ENCODE measurements around the gene CERS5. TPM values are rescaled to one million over a fixed set of nuclear protein-coding genes. Genes with fewer than 3 reads are reported as not detected.

Gene CERS5
- total RNA-seq, 1 experiment from 2014 or later = 28.2 TPM

- no peaks in the 10 kb centered on the region for H3K9me3 Mint-ChIP-seq (ENCODE audit: low read depth, unreplicated experiment)
- TF ChIP-seq CTCF (IDR thresholded peaks at IDR 0.05; ENCODE audit: unreplicated experiment) = no peak
- DNase-seq = no peak
- H3K36me3 Mint-ChIP-seq (ENCODE audit: insufficient read depth, unreplicated experiment) = peaks cover 14% of the 10 kb centered on the region
- no peak overlapping the region for H3K4me3 Mint-ChIP-seq (ENCODE audit: low read depth, unreplicated experiment)
- H3K27ac Mint-ChIP-seq (ENCODE audit: unreplicated experiment) = peak overlapping the region; percentile 36
- CTCF ChIA-PET = no interaction called here
- H3K4me1 Mint-ChIP-seq (ENCODE audit: low read depth, unreplicated experiment) = peaks cover 14% of the 10 kb centered on the region
- H3K27me3 Mint-ChIP-seq (ENCODE audit: unreplicated experiment) = no peaks in the 10 kb centered on the region
- BruUV-seq (replicated peaks) = no TSS peak
- intact Hi-C loops (cut with micrococcal nuclease; ENCODE audit: unreplicated experiment) = loop anchor here (5.0 kb wide), 2 partner anchors 54 to 109 kb away; no protein-coding TSS in a partner anchor
Observed at GRCh38 chr12:50203691-50204090, 36.5 kb upstream of the CERS5 start.

- Mint-ChIP-seq H3K36me3 (ENCODE audit: insufficient read depth, unreplicated experiment) (peaks cover 14% of the 10 kb centered on the region), H3K27ac (ENCODE audit: unreplicated experiment) (peak overlapping the region; percentile 72), H3K9me3 (ENCODE audit: low read depth, unreplicated experiment) (no peaks in the 10 kb centered on the region), H3K27me3 (ENCODE audit: unreplicated experiment) (no peaks in the 10 kb centered on the region), H3K4me1 (ENCODE audit: low read depth, unreplicated experiment) (peaks cover 14% of the 10 kb centered on the region), H3K4me3 (ENCODE audit: low read depth, unreplicated experiment) (no peak overlapping the region)
- CTCF ChIA-PET = interaction anchor here (0.7 to 1.4 kb wide), 3 partner anchors 53 to 91 kb away, joined by 3 to 4 read pairs (median 3); no protein-coding TSS in a partner anchor
- no peak for TF ChIP-seq CTCF (IDR thresholded peaks at IDR 0.05; ENCODE audit: unreplicated experiment)
- intact Hi-C loops (cut with micrococcal nuclease; ENCODE audit: unreplicated experiment) = loop anchor here (5.0 kb wide), 2 partner anchors 55 to 110 kb away; no protein-coding TSS in a partner anchor
- DNase-seq = peak; percentile 42
- BruUV-seq (replicated peaks) = no TSS peak
Observed at GRCh38 chr12:50201987-50202521, 34.9 kb upstream of the CERS5 start.

DNA sequence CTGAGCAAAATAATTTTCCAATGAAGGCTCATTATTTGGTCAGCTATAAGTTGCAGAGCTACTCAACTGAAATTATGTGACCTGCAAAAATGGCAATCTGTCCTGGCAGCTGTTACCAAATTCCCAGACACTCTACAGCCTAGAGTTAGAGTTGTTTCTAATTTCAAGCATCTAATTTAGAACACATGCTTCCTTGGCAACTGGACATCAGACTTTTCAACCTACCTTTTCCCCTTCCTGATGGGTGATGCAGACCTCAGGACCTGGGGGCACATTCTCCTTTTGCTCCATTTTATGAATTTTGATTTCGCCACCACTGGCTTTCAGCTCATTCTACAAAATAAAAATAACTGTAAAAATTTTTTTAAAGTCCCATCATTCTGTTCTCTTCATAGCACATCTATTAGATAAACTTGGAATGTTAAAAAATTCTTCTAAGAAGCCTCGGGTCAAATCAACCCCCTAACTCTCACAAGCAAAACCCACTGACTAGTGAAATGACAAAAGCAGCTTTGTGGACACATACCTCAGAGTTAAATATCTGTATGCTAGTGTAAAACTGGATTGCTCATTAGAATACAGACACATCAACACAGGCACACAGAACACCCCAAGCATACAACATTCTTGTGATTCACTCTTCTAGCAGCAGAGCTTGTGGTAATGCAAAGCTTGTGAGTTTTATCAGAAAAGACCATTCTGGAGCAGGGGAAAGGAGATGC, 33.5 kb upstream of the CERS5 start:
- intact Hi-C loops (cut with micrococcal nuclease; ENCODE audit: unreplicated experiment) = loop anchor here (5.0 kb wide), 2 partner anchors 57 to 112 kb away; no protein-coding TSS in a partner anchor
- Mint-ChIP-seq H3K27me3 (ENCODE audit: unreplicated experiment) (no peaks in the 10 kb centered on the region), H3K9me3 (ENCODE audit: low read depth, unreplicated experiment) (no peaks in the 10 kb centered on the region), H3K4me1 (ENCODE audit: low read depth, unreplicated experiment) (peaks cover 14% of the 10 kb centered on the region), H3K4me3 (ENCODE audit: low read depth, unreplicated experiment) (no peak overlapping the region), H3K36me3 (ENCODE audit: insufficient read depth, unreplicated experiment) (peaks cover 14% of the 10 kb centered on the region), H3K27ac (ENCODE audit: unreplicated experiment) (no peak overlapping the region)
- no peak for TF ChIP-seq CTCF (IDR thresholded peaks at IDR 0.05; ENCODE audit: unreplicated experiment)
- BruUV-seq (replicated peaks) = no TSS peak
- no peak for DNase-seq
- CTCF ChIA-PET = no interaction called here

DNA sequence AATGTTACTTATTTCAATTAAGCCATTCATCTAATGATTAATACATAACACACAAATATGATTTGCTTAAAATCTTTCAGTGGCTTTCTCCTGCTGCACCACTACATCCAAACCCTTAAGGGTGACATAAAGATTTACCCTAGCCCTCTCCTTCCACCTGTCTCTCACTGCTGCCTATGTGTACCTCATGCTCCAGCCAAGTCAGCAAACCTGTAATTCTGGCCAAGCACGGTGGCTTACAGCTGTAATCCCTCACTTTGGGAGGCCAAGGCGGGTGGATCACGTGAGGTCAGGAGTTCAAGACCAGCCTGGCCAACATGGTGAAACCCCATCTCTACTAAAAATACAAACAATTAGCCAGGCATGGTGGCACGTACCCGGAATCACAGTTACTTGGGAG, 31.7 kb upstream of the CERS5 start:
- no peak for DNase-seq
- CTCF ChIA-PET = no interaction called here
- no peaks in the 10 kb centered on the region for H3K27me3 Mint-ChIP-seq (ENCODE audit: unreplicated experiment)
- H3K4me3 Mint-ChIP-seq (ENCODE audit: low read depth, unreplicated experiment) = no peak overlapping the region
- no TSS peak for BruUV-seq (replicated peaks)
- TF ChIP-seq CTCF (IDR thresholded peaks at IDR 0.05; ENCODE audit: unreplicated experiment) = no peak
- H3K9me3 Mint-ChIP-seq (ENCODE audit: low read depth, unreplicated experiment) = no peaks in the 10 kb centered on the region
- H3K4me1 Mint-ChIP-seq (ENCODE audit: low read depth, unreplicated experiment) = peaks cover 11% of the 10 kb centered on the region
- intact Hi-C loops (cut with micrococcal nuclease; ENCODE audit: unreplicated experiment) = no loop called here
- no peak overlapping the region for H3K27ac Mint-ChIP-seq (ENCODE audit: unreplicated experiment)
- peaks cover 14% of the 10 kb centered on the region for H3K36me3 Mint-ChIP-seq (ENCODE audit: insufficient read depth, unreplicated experiment)

Measured in Calu3 (cell line).